ENCODE results near the gene NDUFA11. TPM values are rescaled to one million over a fixed set of nuclear protein-coding genes. Genes with fewer than 3 reads are reported as not detected.

NDUFA11 gene
- total RNA-seq, 2 donors from 2014 or later = 503 to 537 TPM

DNA sequence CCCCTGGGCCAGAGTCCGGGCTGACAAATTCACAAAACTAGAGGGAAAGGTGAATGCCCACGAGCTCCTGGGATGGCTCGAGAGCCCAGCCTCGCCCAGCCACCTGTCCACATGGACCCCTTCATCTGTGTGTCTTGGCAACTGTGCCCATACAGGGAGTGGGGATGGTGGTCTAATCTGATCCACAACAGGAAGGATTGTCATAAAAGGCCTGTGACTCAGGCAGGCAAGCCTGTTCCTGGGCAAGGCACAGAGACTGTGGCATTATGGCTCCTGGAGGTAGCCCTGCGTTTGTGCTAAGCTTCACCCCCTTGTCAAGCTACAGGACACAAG, 30.4 kb upstream of the NDUFA11 start:
- intact Hi-C loops (cut with DNase I) = no loop called here
- ATAC-seq = no peak

DNA sequence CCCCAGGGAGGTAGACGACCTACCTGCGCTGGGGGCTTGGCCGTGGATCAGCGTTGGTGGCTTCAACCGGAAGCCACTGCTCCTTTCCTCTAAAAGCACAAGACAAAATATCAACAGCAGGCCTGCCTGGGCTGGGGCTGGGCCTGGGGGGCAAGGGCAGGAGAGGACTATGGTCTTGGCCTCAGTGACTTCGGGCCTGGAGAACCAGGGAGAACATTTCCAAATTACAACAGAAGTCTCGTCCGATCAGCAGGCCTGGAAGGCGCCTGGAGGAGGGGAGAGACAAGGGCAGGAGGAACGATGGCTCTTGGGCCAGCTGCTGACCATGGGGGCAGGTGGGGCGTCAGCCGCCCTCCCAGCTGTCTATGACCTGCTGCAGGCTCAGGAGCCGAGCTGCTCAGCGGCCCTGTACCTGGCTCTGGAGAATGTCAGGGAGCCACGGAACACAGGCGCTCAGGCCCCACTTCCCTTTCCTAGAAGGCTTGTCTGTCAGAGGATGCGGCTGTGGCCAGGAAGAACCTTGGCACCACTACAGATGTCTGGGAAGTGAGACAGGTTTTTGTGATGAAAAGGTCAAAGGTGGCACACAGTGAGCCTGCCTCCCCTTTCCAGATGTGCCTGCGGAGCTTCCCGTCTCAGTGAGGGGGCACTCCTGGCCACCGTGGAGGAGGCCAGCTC, 29.9 kb upstream of the NDUFA11 start:
- DNase-seq (no peak), ATAC-seq (no peak)

More for the DNA sequence above, 30.4 kb upstream of the NDUFA11 start:
- DNase-seq = no peak

GRCh38 chr19:5932609-5933262, 29.1 kb upstream of the NDUFA11 start:
- intact Hi-C loops (cut with DNase I) = no loop called here
- no peak for ATAC-seq
- no peak for DNase-seq

More for the DNA sequence above, 29.9 kb upstream of the NDUFA11 start:
- intact Hi-C loops (cut with DNase I) = no loop called here

- ATAC-seq (no peak), DNase-seq (no peak)
- intact Hi-C loops (cut with DNase I) = no loop called here
These were observed 28.6 kb upstream of the NDUFA11 start for GRCh38 chr19:5932146-5932545.

GRCh38 chr19:5931251-5931650, 27.7 kb upstream of the NDUFA11 start:
- intact Hi-C loops (cut with DNase I) = no loop called here
- ATAC-seq (no peak), DNase-seq (no peak)

DNA sequence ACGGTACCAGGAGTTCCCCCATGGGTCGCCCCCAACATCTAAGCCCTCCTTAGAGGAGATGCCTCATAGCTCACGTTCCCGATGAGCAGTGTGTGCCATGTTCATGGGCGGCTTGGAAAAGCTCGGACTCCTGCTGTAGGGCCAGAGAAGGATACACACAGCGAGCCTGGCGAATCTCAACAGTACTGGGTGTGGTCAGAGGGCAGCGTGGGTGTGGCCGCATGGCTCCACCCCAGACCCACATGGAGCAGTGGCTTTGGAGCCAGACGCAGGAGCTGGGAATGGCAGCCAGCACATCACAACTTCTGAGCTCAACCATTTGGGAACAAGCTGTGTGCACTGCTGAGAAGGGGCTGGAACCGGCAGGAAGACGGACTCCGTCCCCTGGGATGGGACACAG, 26.0 kb upstream of the NDUFA11 start:
- intact Hi-C loops (cut with DNase I) = no loop called here
- no peak for DNase-seq
- ATAC-seq = no peak

- DNase-seq (no peak), ATAC-seq (no peak)
- intact Hi-C loops (cut with DNase I) = no loop called here
These were observed 25.6 kb upstream of the NDUFA11 start for GRCh38 chr19:5929179-5929578.

- intact Hi-C loops (cut with DNase I) = no loop called here
- no peak for ATAC-seq
- no peak for DNase-seq
These were observed 23.8 kb upstream of the NDUFA11 start for GRCh38 chr19:5927441-5927821.

- ATAC-seq (peak; percentile 81 to 85), DNase-seq (no peak)
- intact Hi-C loops (cut with DNase I) = no loop called here
These were observed 23.3 kb upstream of the NDUFA11 start for GRCh38 chr19:5926641-5927440.

GRCh38 chr19:5925830-5926427, 22.3 kb upstream of the NDUFA11 start:
- ATAC-seq (no peak), DNase-seq (no peak)
- intact Hi-C loops (cut with DNase I) = no loop called here

- intact Hi-C loops (cut with DNase I) = no loop called here
- no peak for ATAC-seq
- DNase-seq = no peak
These were observed 19.8 kb upstream of the NDUFA11 start for GRCh38 chr19:5923356-5923755.

DNA sequence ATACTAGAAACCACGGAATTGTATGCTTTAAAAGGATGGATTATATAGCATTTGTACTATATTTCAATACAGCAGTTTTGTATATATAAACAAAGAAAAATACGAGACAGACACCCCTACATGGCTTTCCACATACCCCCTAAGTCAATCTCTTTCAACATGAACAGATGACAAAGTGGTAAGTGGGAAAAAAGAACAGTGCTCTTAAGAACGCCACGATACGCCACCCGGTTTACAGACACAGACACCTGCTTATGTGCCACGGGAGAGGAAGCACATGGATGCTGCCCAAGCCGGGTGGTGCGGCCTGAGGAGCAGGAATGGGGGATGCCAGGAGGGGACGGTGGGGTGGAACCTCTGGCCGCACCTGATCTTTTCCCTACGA, 18.6 kb upstream of the NDUFA11 start:
- no peak for DNase-seq
- intact Hi-C loops (cut with DNase I) = no loop called here
- ATAC-seq = no peak

- DNase-seq = no peak
- intact Hi-C loops (cut with DNase I) = no loop called here
- ATAC-seq = no peak
These were observed 18.0 kb upstream of the NDUFA11 start for GRCh38 chr19:5921516-5922160.

- DNase-seq (no peak), ATAC-seq (no peak)
- intact Hi-C loops (cut with DNase I) = no loop called here
These were observed 15.0 kb upstream of the NDUFA11 start for GRCh38 chr19:5918463-5919079.

- intact Hi-C loops (cut with DNase I) = no loop called here
- no peak for DNase-seq
- no peak for ATAC-seq
These were observed 14.0 kb upstream of the NDUFA11 start for GRCh38 chr19:5917431-5918107.

- DNase-seq = no peak
- peak in 1 of 2 donors; percentile 28 for ATAC-seq
- intact Hi-C loops (cut with DNase I) = no loop called here
These were observed 12.7 kb upstream of the NDUFA11 start for GRCh38 chr19:5916181-5916708.

DNA sequence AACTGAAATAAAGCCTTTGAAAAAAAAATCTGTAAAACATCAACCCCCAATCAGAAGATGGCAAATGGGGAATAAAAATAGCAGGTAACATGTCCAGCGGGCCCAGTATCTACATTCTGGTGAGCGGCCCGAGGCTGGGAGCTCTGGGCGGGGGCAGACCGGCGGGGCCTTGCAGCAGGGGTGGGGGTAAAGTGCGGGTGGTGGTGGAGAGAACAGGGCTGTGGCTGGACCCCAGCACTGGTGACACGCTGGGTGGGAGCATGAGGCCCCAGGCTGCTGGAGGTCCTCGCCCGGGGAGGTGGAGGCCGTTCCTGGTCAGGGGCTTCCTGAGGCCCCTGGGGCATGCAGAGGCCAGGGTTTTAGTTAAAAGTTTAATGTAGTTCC, 12.2 kb upstream of the NDUFA11 start:
- ATAC-seq (peak in 1 of 2 donors; percentile 13), DNase-seq (no peak)
- intact Hi-C loops (cut with DNase I) = no loop called here
